Thyroid gland (tissue), 4 donors: ENCODE results near the gene DHRS3.

ENCODE experiments used
- CTCF ChIP-seq, 6 experiments: fragments of 200-600 bp in 3 of 6; fragments of 450-650 bp in 3 of 6; sonication (generic) in 3 of 6; IDR thresholded peaks; one replicate each; pipeline ENCODE4 v1.5.1; 2016 to 2019; ENCODE audit warnings: antibody characterized with exemption in 6 of 6, mild to moderate bottlenecking in 2 of 6, inconsistent platforms in 1 of 6, moderate library complexity in 1 of 6
- POLR2A ChIP-seq, 2 donors: fragments of 450-650 bp; IDR thresholded peaks; one replicate each; pipeline ENCODE4 v1.6.1; 2017; ENCODE audit warnings: antibody characterized with exemption in 2 of 2, mild to moderate bottlenecking in 2 of 2, moderate library complexity in 1 of 2

- TF ChIP-seq CTCF (IDR thresholded peaks at IDR 0.05) (no peak), POLR2A (IDR thresholded peaks at IDR 0.05) (no peak)
These were observed 50.7 kb downstream of the DHRS3 start for GRCh38 chr1:12567288-12567819.
